OCI-LY3 (cell line): ENCODE measurements around the gene STX16.

Experiments
- H2AFZ ChIP-seq: fragments of 200-600, 300-600 bp; shearing (Covaris generic); 2 replicates; pipeline ENCODE4 v1.6.0; 2014; ENCODE audit warnings: antibody characterized with exemption, low read depth, low read length
- H3K27ac ChIP-seq: fragments of 200-600, 300-600 bp; sonication (generic); 2 replicates; pipeline ENCODE4 v1.5.1; 2014; ENCODE audit warnings: mild to moderate bottlenecking, low read length, moderate library complexity, mixed read lengths
- H3K27me3 ChIP-seq: fragments of 200-600, 300-600 bp; sonication (generic); 2 replicates; pipeline ENCODE4 v1.6.1; 2014; ENCODE audit warnings: low read depth, low read length, mixed read lengths
- H3K36me3 ChIP-seq: fragments of 200-600, 300-600 bp; sonication (generic); replicated peaks from 2 replicates; pipeline ENCODE3; 2014; ENCODE audit warnings: low read depth, low read length, mixed read lengths
- H3K4me1 ChIP-seq: fragments of 300-600, 200-600 bp; sonication (generic); 2 replicates; pipeline ENCODE4 v1.6.1; 2014; ENCODE audit warnings: low read length, mixed read lengths
- H3K4me2 ChIP-seq: fragments of 200-600, 300-600 bp; sonication (generic); 2 replicates; pipeline ENCODE4 v1.6.1; 2014; ENCODE audit warnings: low read length, mixed read lengths
- H3K4me3 ChIP-seq: fragments of 300-600, 200-600 bp; sonication (generic); 2 replicates; pipeline ENCODE4 v1.5.1; 2014; ENCODE audit warnings: antibody characterized with exemption, mild to moderate bottlenecking, low read length, moderate library complexity
- H3K79me2 ChIP-seq: fragments of 300-600, 200-600 bp; shearing (Covaris generic); 2 replicates; pipeline ENCODE4 v1.6.1; 2014; ENCODE audit warnings: mild to moderate bottlenecking, low read length, mixed read lengths
- H3K9ac ChIP-seq: fragments of 300-600, 200-600 bp; shearing (Covaris generic); 2 replicates; pipeline ENCODE4 v1.6.0; 2014; ENCODE audit warnings: mild to moderate bottlenecking, low read length, moderate library complexity
- H3K9me3 ChIP-seq: fragments of 200-600, 300-600 bp; shearing (Covaris generic); 2 replicates; pipeline ENCODE4 v1.6.1; 2014; ENCODE audit warnings: low read length, mixed read lengths; ENCODE audit not compliant: insufficient read depth
- H4K20me1 ChIP-seq: fragments of 200-600, 300-600 bp; sonication (generic); 2 replicates; pipeline ENCODE4 v1.6.1; 2016; ENCODE audit warnings: low read length, mixed read lengths; ENCODE audit not compliant: insufficient read depth
- CTCF ChIP-seq: fragments of 200-600, 300-600 bp; sonication (generic); IDR thresholded peaks from 2 replicates; pipeline ENCODE4 v1.5.1; 2014; ENCODE audit warnings: antibody characterized with exemption, low read length, low read depth
- EZH2phosphoT487 ChIP-seq: fragments of 200-600 bp; shearing (Covaris generic); IDR thresholded peaks from 2 replicates; pipeline ENCODE4 v1.6.1; 2018; ENCODE audit warnings: antibody characterized with exemption, mixed run types, low read depth

Gene STX16

GRCh38 chr20:58657262-58657661 is 6.2 kb downstream of the STX16 start:
- peaks cover 11% of the 10 kb centered on the region for H3K4me1 ChIP-seq
- H3K27ac ChIP-seq: no peak overlapping the region

GRCh38 chr20:58657986-58658385 is 6.9 kb downstream of the STX16 start:
- H3K36me3 ChIP-seq: peaks cover 20% of the 10 kb centered on the region
- no peak overlapping the region for H3K27ac ChIP-seq
- H3K79me2 ChIP-seq: peaks cover 96% of the 10 kb centered on the region
- H3K4me1 ChIP-seq: peaks cover 9% of the 10 kb centered on the region
- H3K9ac ChIP-seq: no peak overlapping the region
- no peaks in the 10 kb centered on the region for H3K9me3 ChIP-seq
- no peaks in the 10 kb centered on the region for H3K27me3 ChIP-seq
- no peak for TF ChIP-seq CTCF
- no peak for TF ChIP-seq EZH2phosphoT487
- H3K4me3 ChIP-seq: no peak overlapping the region
- no peak overlapping the region for H2AFZ ChIP-seq
- H3K4me2 ChIP-seq: no peak overlapping the region
- peaks cover 44% of the 10 kb centered on the region for H4K20me1 ChIP-seq

More at GRCh38 chr20:58657262-58657661, 6.2 kb downstream of the STX16 start:
- Histone ChIP-seq H3K4me3 (no peak overlapping the region), H3K9ac (no peak overlapping the region), H3K79me2 (peaks cover 99% of the 10 kb centered on the region), H3K4me2 (no peak overlapping the region), H4K20me1 (peaks cover 42% of the 10 kb centered on the region), H3K36me3 (peaks cover 18% of the 10 kb centered on the region), H2AFZ (no peak overlapping the region), H3K9me3 (no peaks in the 10 kb centered on the region), H3K27me3 (no peaks in the 10 kb centered on the region)
- TF ChIP-seq CTCF (no peak), EZH2phosphoT487 (no peak)

GRCh38 chr20:58658760-58659159 is 7.7 kb downstream of the STX16 start:
- Histone ChIP-seq H2AFZ (no peak overlapping the region), H3K79me2 (peaks cover 93% of the 10 kb centered on the region), H3K27ac (no peak overlapping the region), H3K9ac (no peak overlapping the region), H3K4me1 (peaks cover 1% of the 10 kb centered on the region), H3K27me3 (no peaks in the 10 kb centered on the region), H3K4me2 (no peak overlapping the region), H4K20me1 (peaks cover 48% of the 10 kb centered on the region), H3K4me3 (no peak overlapping the region), H3K9me3 (no peaks in the 10 kb centered on the region), H3K36me3 (peaks cover 23% of the 10 kb centered on the region)
- TF ChIP-seq EZH2phosphoT487 (no peak), CTCF (no peak)

GRCh38 chr20:58659841-58660240 is 8.8 kb downstream of the STX16 start:
- H3K9me3 ChIP-seq: no peaks in the 10 kb centered on the region
- no peaks in the 10 kb centered on the region for H3K4me1 ChIP-seq
- peaks cover 56% of the 10 kb centered on the region for H4K20me1 ChIP-seq
- peaks cover 23% of the 10 kb centered on the region for H3K36me3 ChIP-seq
- no peak overlapping the region for H2AFZ ChIP-seq
- no peak overlapping the region for H3K9ac ChIP-seq
- no peak overlapping the region for H3K27ac ChIP-seq
- H3K79me2 ChIP-seq: peaks cover 93% of the 10 kb centered on the region
- TF ChIP-seq EZH2phosphoT487: no peak
- no peak for TF ChIP-seq CTCF
- no peak overlapping the region for H3K4me3 ChIP-seq
- no peaks in the 10 kb centered on the region for H3K27me3 ChIP-seq
- no peak overlapping the region for H3K4me2 ChIP-seq
